A673 (cell line): Measurements from ENCODE around the gene CTIF.

ENCODE experiments used
- EZH2 ChIP-seq: fragments of 200-600 bp; sonication (generic); IDR thresholded peaks from 2 replicates; pipeline ENCODE4 v1.6.1; 2017; ENCODE audit warnings: borderline replicate concordance, low read depth, mild to moderate bottlenecking, mixed read lengths, antibody characterized with exemption, low read length; ENCODE audit not compliant: poor library complexity, severe bottlenecking
- TF ChIP-seq, protein P1 (sequence below): fragments of 300-800, 200-600 bp; sonication (generic); conservative IDR thresholded peaks from 2 replicates; pipeline ENCODE4 v1.5.1; 2017; ENCODE audit warnings: low read depth, mild to moderate bottlenecking, antibody characterized with exemption, low read length, moderate library complexity, mixed read lengths

DNA sequence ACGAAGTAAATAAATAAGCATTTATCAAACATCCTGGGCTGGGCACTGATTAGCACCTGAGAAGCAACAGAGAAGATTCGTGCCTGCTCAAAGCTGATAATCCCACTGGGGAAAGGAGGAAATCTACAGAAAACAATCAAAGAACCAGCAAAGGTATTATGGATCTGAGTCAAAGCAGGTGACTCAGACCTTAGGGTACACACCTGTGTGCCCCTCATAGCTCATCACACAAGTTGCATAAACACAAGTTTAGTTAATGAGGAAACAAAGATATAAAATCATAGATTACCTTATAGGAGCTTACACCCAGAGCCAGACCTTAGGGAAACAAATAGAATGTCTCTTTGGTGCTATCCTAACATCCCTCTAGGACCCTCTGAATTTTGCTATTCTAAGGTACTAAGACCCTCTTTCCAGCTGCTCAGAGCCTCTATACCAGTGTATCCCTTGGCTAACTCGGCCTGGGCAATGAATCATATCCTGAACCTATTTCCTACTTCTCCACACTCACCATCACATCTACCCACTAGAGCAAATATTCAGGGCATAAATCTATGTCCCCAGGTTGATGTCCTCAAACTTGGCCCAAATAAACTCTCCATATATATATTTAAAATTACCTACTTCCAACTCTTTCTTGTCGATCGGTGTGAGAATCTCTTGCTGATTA is 19.3 kb upstream of the CTIF start:
- TF ChIP-seq, protein P1, sequence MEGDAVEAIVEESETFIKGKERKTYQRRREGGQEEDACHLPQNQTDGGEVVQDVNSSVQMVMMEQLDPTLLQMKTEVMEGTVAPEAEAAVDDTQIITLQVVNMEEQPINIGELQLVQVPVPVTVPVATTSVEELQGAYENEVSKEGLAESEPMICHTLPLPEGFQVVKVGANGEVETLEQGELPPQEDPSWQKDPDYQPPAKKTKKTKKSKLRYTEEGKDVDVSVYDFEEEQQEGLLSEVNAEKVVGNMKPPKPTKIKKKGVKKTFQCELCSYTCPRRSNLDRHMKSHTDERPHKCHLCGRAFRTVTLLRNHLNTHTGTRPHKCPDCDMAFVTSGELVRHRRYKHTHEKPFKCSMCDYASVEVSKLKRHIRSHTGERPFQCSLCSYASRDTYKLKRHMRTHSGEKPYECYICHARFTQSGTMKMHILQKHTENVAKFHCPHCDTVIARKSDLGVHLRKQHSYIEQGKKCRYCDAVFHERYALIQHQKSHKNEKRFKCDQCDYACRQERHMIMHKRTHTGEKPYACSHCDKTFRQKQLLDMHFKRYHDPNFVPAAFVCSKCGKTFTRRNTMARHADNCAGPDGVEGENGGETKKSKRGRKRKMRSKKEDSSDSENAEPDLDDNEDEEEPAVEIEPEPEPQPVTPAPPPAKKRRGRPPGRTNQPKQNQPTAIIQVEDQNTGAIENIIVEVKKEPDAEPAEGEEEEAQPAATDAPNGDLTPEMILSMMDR, result no peak
- TF ChIP-seq EZH2, result no peak
